ENCODE data around the gene DDIT3. TPM values are rescaled to one million over a fixed set of nuclear protein-coding genes. Genes with fewer than 3 reads are reported as not detected.

The DDIT3 gene
- total and polyA plus RNA-seq, 2 experiments from 2014 or later = 14.7 to 36.6 TPM

DNA sequence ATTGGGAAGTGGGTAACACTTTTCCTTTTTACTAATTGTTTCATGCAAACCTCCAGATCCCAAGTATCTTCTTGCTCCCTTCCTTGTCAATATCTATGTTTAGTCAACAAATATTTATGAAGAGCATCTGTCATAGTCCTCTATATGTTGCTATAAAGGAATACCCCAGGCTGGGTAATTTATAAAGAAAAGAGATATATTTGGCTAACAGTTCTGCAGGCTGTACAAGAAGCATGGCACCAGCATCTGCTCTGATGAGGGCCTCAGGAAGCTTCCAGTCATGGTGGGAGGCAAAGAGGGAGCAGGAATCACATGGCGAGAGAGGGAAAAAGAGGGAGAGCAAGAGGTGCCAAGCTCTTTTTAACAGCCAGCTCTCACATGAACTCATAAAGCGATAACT lies 34.1 kb upstream of the DDIT3 start:
- Histone ChIP-seq H3K4me2 (ENCODE audit: unreplicated experiment) (no peak overlapping the region), H4K20me1 (ENCODE audit: insufficient read depth) (no peaks in the 10 kb centered on the region), H3K9me3 (ENCODE audit: low read depth) (no peaks in the 10 kb centered on the region), H2AFZ (no peak overlapping the region), H3K4me1 (ENCODE audit: insufficient read depth) (no peaks in the 10 kb centered on the region), H3K9ac (no peak overlapping the region), H3K36me3 (ENCODE audit: low read depth) (no peaks in the 10 kb centered on the region), H3K27ac (no peak overlapping the region), H3K9me2 (ENCODE audit: insufficient read depth) (no peaks in the 10 kb centered on the region), H3K79me2 (ENCODE audit: insufficient read depth) (no peaks in the 10 kb centered on the region), H3K27me3 (replicated peaks; ENCODE audit: insufficient read depth) (no peaks in the 10 kb centered on the region), H3F3A (ENCODE audit: insufficient read depth) (no peaks in the 10 kb centered on the region), H3K4me3 (no peak overlapping the region)
- no peak for TF ChIP-seq EZH2phosphoT487 (IDR thresholded peaks at IDR 0.05; ENCODE audit: insufficient read depth, low read depth)
- no peak for TF ChIP-seq EZH2 (IDR thresholded peaks at IDR 0.05; ENCODE audit: insufficient read depth, poor library complexity, severe bottlenecking)
- DNase-seq = no peak
- in situ Hi-C loops (cut with MboI) = no loop called here
- WGBS, 2 experiments (ENCODE audit: low coverage in 1 of 2, low lambda C conversion rate in 2 of 2, missing lambda C conversion rate in 2 of 2) = 93 to 100% methylated on average over 2 of the region's 2 CpGs

DNA sequence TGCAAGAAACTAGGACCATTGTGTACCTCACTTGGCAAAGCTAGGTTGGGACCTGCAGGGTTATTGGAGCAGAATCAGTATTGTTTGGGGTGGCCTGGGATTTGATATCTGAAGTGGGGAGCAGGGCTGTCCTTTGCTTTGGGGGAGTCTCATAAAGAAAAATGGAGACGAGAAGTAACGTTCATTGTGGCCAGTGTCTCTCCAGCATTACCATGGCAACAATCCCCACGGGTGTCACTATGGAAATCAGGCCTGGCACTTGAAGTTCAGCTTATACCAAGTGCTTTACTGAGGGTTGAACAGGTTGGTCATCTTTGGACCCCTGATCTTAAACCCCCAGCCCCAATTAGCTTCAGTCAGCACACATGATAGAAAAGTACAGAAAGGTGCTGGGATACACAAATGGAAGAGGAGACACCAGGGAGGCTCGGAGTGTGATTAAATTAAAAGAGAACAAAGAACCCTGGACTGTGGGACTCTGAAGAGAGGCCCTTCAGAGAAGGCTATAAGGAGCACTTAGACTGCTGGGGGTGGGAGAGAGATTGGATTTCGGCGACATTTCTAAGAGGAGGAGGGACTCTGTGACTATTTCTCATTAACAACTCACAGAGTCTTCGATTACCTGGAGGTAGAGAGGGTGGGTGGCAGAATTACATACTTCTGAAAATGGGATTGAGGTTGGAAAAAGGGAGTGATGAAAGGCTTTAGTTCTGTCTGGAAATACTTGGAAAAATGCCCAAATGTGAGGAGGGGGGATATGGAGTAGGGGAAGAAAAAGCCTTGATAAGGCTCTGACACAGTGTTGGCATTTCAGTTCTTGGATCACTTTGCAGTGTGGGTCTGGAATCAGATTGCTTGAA lies 33.3 kb upstream of the DDIT3 start:
- Histone ChIP-seq H3K4me1 (ENCODE audit: insufficient read depth) (no peaks in the 10 kb centered on the region), H3K79me2 (ENCODE audit: insufficient read depth) (no peaks in the 10 kb centered on the region), H4K20me1 (ENCODE audit: insufficient read depth) (no peaks in the 10 kb centered on the region), H3K36me3 (ENCODE audit: low read depth) (no peaks in the 10 kb centered on the region), H3K27ac (no peak overlapping the region), H3K9me3 (ENCODE audit: low read depth) (no peaks in the 10 kb centered on the region), H3K27me3 (replicated peaks; ENCODE audit: insufficient read depth) (no peaks in the 10 kb centered on the region), H3K9me2 (ENCODE audit: insufficient read depth) (no peaks in the 10 kb centered on the region), H3K9ac (no peak overlapping the region), H3K4me3 (no peak overlapping the region), H3K4me2 (ENCODE audit: unreplicated experiment) (no peak overlapping the region), H3F3A (ENCODE audit: insufficient read depth) (no peaks in the 10 kb centered on the region), H2AFZ (no peak overlapping the region)
- in situ Hi-C loops (cut with MboI) = no loop called here
- WGBS, 2 experiments (ENCODE audit: low coverage in 1 of 2, low lambda C conversion rate in 2 of 2, missing lambda C conversion rate in 2 of 2) = 26 to 39% methylated on average over 7 of the region's 7 CpGs
- DNase-seq = no peak
- TF ChIP-seq EZH2phosphoT487 (IDR thresholded peaks at IDR 0.05; ENCODE audit: insufficient read depth, low read depth) = no peak
- TF ChIP-seq EZH2 (IDR thresholded peaks at IDR 0.05; ENCODE audit: insufficient read depth, poor library complexity, severe bottlenecking) = no peak

DNA sequence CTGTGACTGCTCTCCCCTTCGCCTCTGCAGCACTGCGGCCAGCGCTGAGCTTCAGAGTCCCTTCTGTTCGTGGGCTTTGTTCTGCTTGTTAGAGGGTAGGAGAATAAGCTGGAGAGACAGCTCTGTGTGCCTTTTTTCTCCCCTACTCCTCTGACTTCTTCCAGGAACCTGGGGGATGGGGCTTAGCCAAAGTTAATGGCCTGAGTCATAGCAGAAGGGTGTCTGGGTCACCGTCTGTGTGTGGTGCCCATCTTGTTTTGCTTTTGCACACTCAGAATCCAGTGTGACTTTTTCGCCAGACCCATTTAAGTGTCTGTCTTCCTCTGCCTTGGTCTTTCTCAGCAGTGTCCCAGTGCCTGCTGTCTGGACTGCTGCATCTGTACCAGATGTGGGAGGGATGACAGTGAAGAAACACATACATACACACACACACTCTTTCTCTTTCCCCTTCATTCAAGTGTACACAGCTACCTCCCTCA lies 32.6 kb upstream of the DDIT3 start:
- no peak overlapping the region for H3K27ac ChIP-seq
- peak; percentile 65 for DNase-seq
- no peaks in the 10 kb centered on the region for H4K20me1 ChIP-seq (ENCODE audit: insufficient read depth)
- H3K9me2 ChIP-seq (ENCODE audit: insufficient read depth) = no peaks in the 10 kb centered on the region
- no peaks in the 10 kb centered on the region for H3K36me3 ChIP-seq (ENCODE audit: low read depth)
- H2AFZ ChIP-seq = no peak overlapping the region
- 37 to 39% methylated on average over 6 of the region's 6 CpGs for WGBS, 2 experiments (ENCODE audit: low coverage in 1 of 2, low lambda C conversion rate in 2 of 2, missing lambda C conversion rate in 2 of 2)
- H3K4me1 ChIP-seq (ENCODE audit: insufficient read depth) = no peaks in the 10 kb centered on the region
- no peak for TF ChIP-seq EZH2 (IDR thresholded peaks at IDR 0.05; ENCODE audit: insufficient read depth, poor library complexity, severe bottlenecking)
- TF ChIP-seq EZH2phosphoT487 (IDR thresholded peaks at IDR 0.05; ENCODE audit: insufficient read depth, low read depth) = no peak
- in situ Hi-C loops (cut with MboI) = no loop called here
- H3K4me2 ChIP-seq (ENCODE audit: unreplicated experiment) = no peak overlapping the region
- no peak overlapping the region for H3K9ac ChIP-seq
- H3K9me3 ChIP-seq (ENCODE audit: low read depth) = no peaks in the 10 kb centered on the region
- H3F3A ChIP-seq (ENCODE audit: insufficient read depth) = no peaks in the 10 kb centered on the region
- H3K79me2 ChIP-seq (ENCODE audit: insufficient read depth) = no peaks in the 10 kb centered on the region
- H3K4me3 ChIP-seq = no peak overlapping the region
- H3K27me3 ChIP-seq (replicated peaks; ENCODE audit: insufficient read depth) = no peaks in the 10 kb centered on the region

DNA sequence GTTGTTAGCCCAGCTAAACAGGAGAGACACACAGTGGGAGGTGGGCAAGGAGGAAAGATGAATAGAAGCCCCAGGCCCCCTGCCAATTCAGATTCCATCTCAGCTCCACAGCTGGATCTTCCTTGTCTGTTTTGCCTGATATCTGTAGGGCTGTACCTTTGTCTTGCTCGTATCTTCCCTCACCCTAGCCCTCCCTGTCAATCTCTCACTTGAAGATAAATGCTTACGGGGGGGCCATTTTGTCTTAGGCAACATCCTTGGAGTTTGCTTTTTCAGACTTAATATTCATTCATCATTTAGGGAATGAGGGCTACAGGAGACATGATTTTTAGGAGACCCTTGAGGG lies 32.0 kb upstream of the DDIT3 start:
- no peak overlapping the region for H3K4me3 ChIP-seq
- in situ Hi-C loops (cut with MboI) = no loop called here
- H3K9ac ChIP-seq = no peak overlapping the region
- H2AFZ ChIP-seq = no peak overlapping the region
- H4K20me1 ChIP-seq (ENCODE audit: insufficient read depth) = no peaks in the 10 kb centered on the region
- H3K27ac ChIP-seq = no peak overlapping the region
- H3K9me3 ChIP-seq (ENCODE audit: low read depth) = no peaks in the 10 kb centered on the region
- H3K9me2 ChIP-seq (ENCODE audit: insufficient read depth) = no peaks in the 10 kb centered on the region
- H3K36me3 ChIP-seq (ENCODE audit: low read depth) = no peaks in the 10 kb centered on the region
- no peak for TF ChIP-seq EZH2phosphoT487 (IDR thresholded peaks at IDR 0.05; ENCODE audit: insufficient read depth, low read depth)
- no peak for TF ChIP-seq EZH2 (IDR thresholded peaks at IDR 0.05; ENCODE audit: insufficient read depth, poor library complexity, severe bottlenecking)
- H3K27me3 ChIP-seq (replicated peaks; ENCODE audit: insufficient read depth) = no peaks in the 10 kb centered on the region
- no peaks in the 10 kb centered on the region for H3K4me1 ChIP-seq (ENCODE audit: insufficient read depth)
- H3F3A ChIP-seq (ENCODE audit: insufficient read depth) = no peaks in the 10 kb centered on the region
- WGBS, 2 experiments (ENCODE audit: low coverage in 1 of 2, low lambda C conversion rate in 2 of 2, missing lambda C conversion rate in 2 of 2) = 93 to 96% methylated on average over 2 of the region's 2 CpGs
- H3K4me2 ChIP-seq (ENCODE audit: unreplicated experiment) = no peak overlapping the region
- no peaks in the 10 kb centered on the region for H3K79me2 ChIP-seq (ENCODE audit: insufficient read depth)
- DNase-seq = no peak

Data from GM23248 (cell line).